ENCODE results near the gene NUP160. TPM values are rescaled to one million over a fixed set of nuclear protein-coding genes. Genes with fewer than 3 reads are reported as not detected.

NUP160 gene
- polyA plus RNA-seq, 1 donor from 2014 or later: 45.5 TPM

- no peaks in the 10 kb centered on the region for H3K9me2 ChIP-seq (ENCODE audit: insufficient read depth, low read length)
- H3F3A ChIP-seq (ENCODE audit: insufficient read depth, low read length, poor library complexity, severe bottlenecking): no peaks in the 10 kb centered on the region
- H3K9ac ChIP-seq (ENCODE audit: low read length): no peak overlapping the region
- H3K79me2 ChIP-seq (replicated peaks; ENCODE audit: insufficient read depth, low read length): no peaks in the 10 kb centered on the region
- TF ChIP-seq RAD21 (conservative IDR thresholded peaks at IDR 0.05) (no peak), REST (IDR thresholded peaks at IDR 0.05; ENCODE audit: borderline replicate concordance) (no peak), SMC3 (conservative IDR thresholded peaks at IDR 0.05; ENCODE audit: poor library complexity) (no peak), POLR2AphosphoS5 (IDR thresholded peaks at IDR 0.05) (no peak), EP300 (conservative IDR thresholded peaks at IDR 0.05; ENCODE audit: poor library complexity, severe bottlenecking) (no peak), CTCF (IDR thresholded peaks at IDR 0.05; ENCODE audit: poor library complexity, severe bottlenecking) (no peak), MXI1 (conservative IDR thresholded peaks at IDR 0.05; ENCODE audit: poor library complexity, severe bottlenecking) (no peak), TAF1 (IDR thresholded peaks at IDR 0.05; ENCODE audit: low read depth) (no peak), EZH2 (IDR thresholded peaks at IDR 0.05; ENCODE audit: borderline replicate concordance, insufficient read depth, low read length, poor library complexity, severe bottlenecking) (no peak)
- H3K27ac ChIP-seq (ENCODE audit: low read length): no peak overlapping the region
- no peaks in the 10 kb centered on the region for H4K20me1 ChIP-seq (ENCODE audit: insufficient read depth)
- H3K27me3 ChIP-seq (ENCODE audit: insufficient read depth, low read depth, low read length): no peaks in the 10 kb centered on the region
- no peak overlapping the region for H3K4me3 ChIP-seq (ENCODE audit: low read length)
- H3K36me3 ChIP-seq (ENCODE audit: insufficient read depth, low read length): peaks cover 14% of the 10 kb centered on the region
- H3K9me3 ChIP-seq (ENCODE audit: low read length): no peaks in the 10 kb centered on the region
- no peak overlapping the region for H2AFZ ChIP-seq (ENCODE audit: low read depth, low read length)
- no peak overlapping the region for H3K4me2 ChIP-seq (ENCODE audit: low read length)
Measured at GRCh38 chr11:47788181-47788580, 60.0 kb downstream of the NUP160 start.

- H3K4me2 ChIP-seq (ENCODE audit: low read length): no peak overlapping the region
- no peaks in the 10 kb centered on the region for H3K79me2 ChIP-seq (replicated peaks; ENCODE audit: insufficient read depth, low read length)
- no peak overlapping the region for H3K4me3 ChIP-seq (ENCODE audit: low read length)
- H3K36me3 ChIP-seq (ENCODE audit: insufficient read depth, low read length): peaks cover 7% of the 10 kb centered on the region
- H3F3A ChIP-seq (ENCODE audit: insufficient read depth, low read length, poor library complexity, severe bottlenecking): no peaks in the 10 kb centered on the region
- no peaks in the 10 kb centered on the region for H3K27me3 ChIP-seq (ENCODE audit: insufficient read depth, low read depth, low read length)
- H3K27ac ChIP-seq (ENCODE audit: low read length): no peak overlapping the region
- H2AFZ ChIP-seq (ENCODE audit: low read depth, low read length): no peak overlapping the region
- no peaks in the 10 kb centered on the region for H3K9me3 ChIP-seq (ENCODE audit: low read length)
- no peak overlapping the region for H3K9ac ChIP-seq (ENCODE audit: low read length)
- TF ChIP-seq EP300 (conservative IDR thresholded peaks at IDR 0.05; ENCODE audit: poor library complexity, severe bottlenecking) (no peak), POLR2AphosphoS5 (IDR thresholded peaks at IDR 0.05) (no peak)
- H4K20me1 ChIP-seq (ENCODE audit: insufficient read depth): no peaks in the 10 kb centered on the region
- no peaks in the 10 kb centered on the region for H3K9me2 ChIP-seq (ENCODE audit: insufficient read depth, low read length)
Measured at GRCh38 chr11:47786373-47786772, 61.8 kb downstream of the NUP160 start.
